Neural progenitor cell (in vitro differentiated cells): ENCODE measurements around the gene MS4A18. TPM values are rescaled to one million over a fixed set of nuclear protein-coding genes. Genes with fewer than 3 reads are reported as not detected.
A peak's percentile ranks its signal among the peaks of the same experiment; 100 is the strongest.

Experiments used
- DNase-seq: peaks from one replicate; pipeline ENCODE4 v3.0.0-alpha.2; 2016; ENCODE audit warnings: low spot score
- H2AFZ ChIP-seq: fragments of 200-600 bp; sonication (generic); replicated peaks from 2 replicates; pipeline ENCODE4 v1.6.1; 2016; ENCODE audit warnings: antibody characterized with exemption
- H3F3A ChIP-seq: fragments of 200-600 bp; sonication (generic); 2 replicates; pipeline ENCODE4 v1.6.1; 2016; ENCODE audit warnings: antibody characterized with exemption, low read depth
- H3K27ac ChIP-seq: fragments of 200-600 bp; sonication (generic); 2 replicates; pipeline ENCODE4 v1.5.1; 2016; ENCODE audit warnings: mild to moderate bottlenecking
- H3K27me3 ChIP-seq: fragments of 200-600 bp; sonication (generic); 2 replicates; pipeline ENCODE4 v1.6.1; 2016; ENCODE audit warnings: mild to moderate bottlenecking, moderate library complexity
- H3K36me3 ChIP-seq: fragments of 200-600 bp; sonication (generic); 2 replicates; pipeline ENCODE4 v1.5.1; 2016
- H3K4me1 ChIP-seq: fragments of 200-600 bp; sonication (generic); 2 replicates; pipeline ENCODE4 v1.6.1; 2016; ENCODE audit warnings: mixed run types
- H3K4me2 ChIP-seq: fragments of 200-600 bp; sonication (generic); 2 replicates; pipeline ENCODE4 v1.6.1; 2016
- H3K4me3 ChIP-seq: fragments of 200-600 bp; sonication (generic); 2 replicates; pipeline ENCODE4 v1.5.1; 2016
- H3K79me2 ChIP-seq: fragments of 200-600 bp; sonication (generic); 2 replicates; pipeline ENCODE4 v1.6.1; 2016; ENCODE audit warnings: low read depth
- H3K9ac ChIP-seq: fragments of 200-600 bp; sonication (generic); 2 replicates; pipeline ENCODE4 v1.6.1; 2016
- H3K9me3 ChIP-seq: fragments of 200-600 bp; sonication (generic); 2 replicates; pipeline ENCODE4 v1.5.1; 2016; ENCODE audit warnings: low read depth
- H4K20me1 ChIP-seq: fragments of 200-600 bp; sonication (generic); 2 replicates; pipeline ENCODE4 v1.6.1; 2016; ENCODE audit warnings: low read depth
- H3K27ac Mint-ChIP-seq: 3 replicates; pipeline ENCODE4 v1.8.0; 2021; ENCODE audit warnings: mixed read lengths
- H3K27me3 Mint-ChIP-seq: 2 replicates; pipeline ENCODE4 v1.8.0; 2022; ENCODE audit warnings: low read depth, mild to moderate bottlenecking, inconsistent platforms, moderate library complexity, mixed read lengths; ENCODE audit not compliant: insufficient read depth
- H3K36me3 Mint-ChIP-seq: 3 replicates; pipeline ENCODE4 v1.8.0; 2021; ENCODE audit warnings: mixed read lengths
- H3K4me1 Mint-ChIP-seq: 3 replicates; pipeline ENCODE4 v1.8.0; 2021; ENCODE audit warnings: mixed read lengths
- H3K4me3 Mint-ChIP-seq: 3 replicates; pipeline ENCODE4 v1.8.0; 2021; ENCODE audit warnings: mild to moderate bottlenecking, moderate library complexity, mixed read lengths
- H3K9me3 Mint-ChIP-seq: 3 replicates; pipeline ENCODE4 v1.8.0; 2020; ENCODE audit warnings: mixed read lengths
- CTCF ChIP-seq: fragments of 200-600 bp; sonication (generic); IDR thresholded peaks from 2 replicates; pipeline ENCODE4 v1.5.1; 2017; ENCODE audit warnings: antibody characterized with exemption, mild to moderate bottlenecking
- EZH2 ChIP-seq: fragments of 200-600 bp; sonication (generic); IDR thresholded peaks from 2 replicates; pipeline ENCODE4 v1.6.1; 2017; ENCODE audit warnings: antibody characterized with exemption, mild to moderate bottlenecking, moderate library complexity
- EZH2phosphoT487 ChIP-seq: fragments of 200-600 bp; sonication (generic); IDR thresholded peaks from 2 replicates; pipeline ENCODE4 v1.6.1; 2017; ENCODE audit warnings: antibody characterized with exemption
- total RNA-seq: library from RNA; depleted of rRNA; stranded (reverse); fragments of >200 nt; gene quantifications from 2 replicates; pipeline ENCODE4 v1.2.3, GENCODE V29; 2015; ENCODE audit warnings: low replicate concordance

The MS4A18 gene
- total RNA-seq, 1 donor from 2014 or later = not detected

GRCh38 chr11:60691661-60692060 lies 32.9 kb upstream of the MS4A18 start:
- H3K79me2 ChIP-seq = no peaks in the 10 kb centered on the region
- no peaks in the 10 kb centered on the region for H3K27me3 ChIP-seq
- no peaks in the 10 kb centered on the region for H3K9me3 ChIP-seq
- no peak overlapping the region for H3K4me2 ChIP-seq
- no peak for TF ChIP-seq EZH2
- no peak for TF ChIP-seq EZH2phosphoT487
- no peak for TF ChIP-seq CTCF
- no peak overlapping the region for H3K27ac ChIP-seq
- H3K4me1 Mint-ChIP-seq = no peaks in the 10 kb centered on the region
- no peaks in the 10 kb centered on the region for H3K36me3 ChIP-seq
- no peak overlapping the region for H2AFZ ChIP-seq
- DNase-seq = no peak
- H3K9ac ChIP-seq = no peak overlapping the region
- no peaks in the 10 kb centered on the region for H3K4me1 ChIP-seq
- H3K36me3 Mint-ChIP-seq = no peaks in the 10 kb centered on the region
- no peak overlapping the region for H3K4me3 Mint-ChIP-seq
- no peaks in the 10 kb centered on the region for H4K20me1 ChIP-seq
- no peaks in the 10 kb centered on the region for H3K9me3 Mint-ChIP-seq
- no peak overlapping the region for H3K4me3 ChIP-seq
- peaks cover 3% of the 10 kb centered on the region for H3K27me3 Mint-ChIP-seq
- H3F3A ChIP-seq = no peaks in the 10 kb centered on the region
- H3K27ac Mint-ChIP-seq = no peak overlapping the region

- H3K36me3 Mint-ChIP-seq = no peaks in the 10 kb centered on the region
- H3K27me3 Mint-ChIP-seq = no peaks in the 10 kb centered on the region
- DNase-seq = no peak
- H3K4me1 Mint-ChIP-seq = peaks cover 8% of the 10 kb centered on the region
- no peak within 1 kb of the TSS for H3K4me3 ChIP-seq
- peak within 1 kb of the TSS; percentile 17 for H2AFZ ChIP-seq
- H3K4me3 Mint-ChIP-seq = no peak within 1 kb of the TSS
- no peak within 1 kb of the TSS for H3K27ac ChIP-seq
- no peaks in the 10 kb centered on the region for H3K79me2 ChIP-seq
- H3K4me2 ChIP-seq = no peak within 1 kb of the TSS
- no peaks in the 10 kb centered on the region for H3K9me3 Mint-ChIP-seq
- no peak for TF ChIP-seq EZH2phosphoT487
- no peak for TF ChIP-seq CTCF
- no peak for TF ChIP-seq EZH2
- H3K4me1 ChIP-seq = peaks cover 4% of the 10 kb centered on the region
- no peaks in the 10 kb centered on the region for H3K36me3 ChIP-seq
- H3K9ac ChIP-seq = no peak within 1 kb of the TSS
- no peaks in the 10 kb centered on the region for H3K9me3 ChIP-seq
- H3F3A ChIP-seq = no peaks in the 10 kb centered on the region
- H3K27me3 ChIP-seq = no peaks in the 10 kb centered on the region
- no peaks in the 10 kb centered on the region for H4K20me1 ChIP-seq
- H3K27ac Mint-ChIP-seq = no peak within 1 kb of the TSS
Observed at GRCh38 chr11:60699284-60699691, 25.2 kb upstream of the MS4A18 start, which contains the start of gene MS4A8. TSS of gene MS4A8 (plus strand) at chr11:60699612. CDS start at chr11:60700861, 1,249 bp downstream.

GRCh38 chr11:60699936-60700335 lies 24.6 kb upstream of the MS4A18 start:
- Histone ChIP-seq H3K4me1 (peaks cover 4% of the 10 kb centered on the region), H3K36me3 (no peaks in the 10 kb centered on the region), H3K27me3 (no peaks in the 10 kb centered on the region), H3K4me3 (no peak overlapping the region), H3K4me2 (no peak overlapping the region), H3F3A (no peaks in the 10 kb centered on the region), H3K9ac (no peak overlapping the region), H3K27ac (no peak overlapping the region), H2AFZ (no peak overlapping the region), H3K9me3 (no peaks in the 10 kb centered on the region), H4K20me1 (no peaks in the 10 kb centered on the region), H3K79me2 (no peaks in the 10 kb centered on the region)
- Mint-ChIP-seq H3K36me3 (no peaks in the 10 kb centered on the region), H3K9me3 (no peaks in the 10 kb centered on the region), H3K27ac (no peak overlapping the region), H3K4me1 (peaks cover 8% of the 10 kb centered on the region), H3K27me3 (no peaks in the 10 kb centered on the region), H3K4me3 (no peak overlapping the region)
- TF ChIP-seq EZH2 = no peak
- TF ChIP-seq CTCF = no peak
- DNase-seq = no peak
